Smooth muscle cell (in vitro differentiated cells): Measurements from ENCODE around the gene MR1. TPM values are rescaled to one million over a fixed set of nuclear protein-coding genes. Genes with fewer than 3 reads are reported as not detected.
A peak's percentile ranks its signal among the peaks of the same experiment; 100 is the strongest.

Source experiments
- DNase-seq: peaks from one replicate; lab custom pipeline; 2025; ENCODE audit not compliant: unreplicated experiment; lab: John Stamatoyannopoulos, UW
- H2AFZ ChIP-seq: fragments of 200-600 bp; sonication (generic); 2 replicates; pipeline ENCODE4 v1.6.0; 2016; ENCODE audit warnings: antibody characterized with exemption, low read depth, mild to moderate bottlenecking
- H3F3A ChIP-seq: fragments of 200-600 bp; sonication (generic); 2 replicates; pipeline ENCODE4 v1.6.0; 2017; ENCODE audit warnings: antibody characterized with exemption, low read depth
- H3K27ac ChIP-seq: fragments of 200-600 bp; sonication (generic); 2 replicates; pipeline ENCODE4 v1.5.1; 2016; ENCODE audit warnings: low read depth, mild to moderate bottlenecking
- H3K27me3 ChIP-seq: fragments of 200-600 bp; sonication (generic); 2 replicates; pipeline ENCODE4 v1.6.1; 2016; ENCODE audit warnings: low read depth, mild to moderate bottlenecking
- H3K36me3 ChIP-seq: fragments of 200-600 bp; sonication (generic); 2 replicates; pipeline ENCODE4 v1.5.1; 2016; ENCODE audit warnings: low read depth
- H3K4me1 ChIP-seq: fragments of 200-600 bp; sonication (generic); 2 replicates; pipeline ENCODE4 v1.5.1; 2016; ENCODE audit warnings: low read depth
- H3K4me2 ChIP-seq: fragments of 200-600 bp; sonication (generic); 2 replicates; pipeline ENCODE4 v1.6.0; 2016; ENCODE audit warnings: mild to moderate bottlenecking
- H3K4me3 ChIP-seq: fragments of 200-600 bp; sonication (generic); 2 replicates; pipeline ENCODE4 v1.5.1; 2016; ENCODE audit warnings: mild to moderate bottlenecking
- H3K79me2 ChIP-seq: fragments of 200-600 bp; sonication (generic); 2 replicates; pipeline ENCODE4 v1.6.0; 2016; ENCODE audit warnings: low read depth, mild to moderate bottlenecking
- H3K9ac ChIP-seq: fragments of 200-600 bp; sonication (generic); 2 replicates; pipeline ENCODE4 v1.6.0; 2016; ENCODE audit warnings: low read depth
- H3K9me3 ChIP-seq: fragments of 200-600 bp; sonication (generic); replicated peaks from 2 replicates; pipeline ENCODE4 v1.5.1; 2016; ENCODE audit warnings: low read depth
- H4K20me1 ChIP-seq: fragments of 200-600 bp; sonication (generic); 2 replicates; pipeline ENCODE4 v1.6.0; 2016; ENCODE audit warnings: low read depth
- CTCF ChIP-seq: fragments of 200-600 bp; sonication (generic); IDR thresholded peaks from 2 replicates; pipeline ENCODE4 v1.5.1; 2017; ENCODE audit warnings: borderline replicate concordance, mild to moderate bottlenecking, antibody characterized with exemption; ENCODE audit not compliant: insufficient read depth, poor library complexity, severe bottlenecking
- WGBS: methylation state at CpG from one replicate; pipeline ENCODE4 v1.1.7; 2016; ENCODE audit warnings: low lambda C conversion rate; 5-methylcytosine and 5-hydroxymethylcytosine counted together
- polyA plus RNA-seq: library from polyadenylated mRNA; unstranded; fragments of >200 nt; fragmentation: Nextera tagmentation; extraction: Ambion mirVana; gene quantifications from 2 replicates; pipeline ENCODE4 v1.2.1, GENCODE V29; 2016
- total RNA-seq: library from RNA; depleted of rRNA; stranded (reverse); fragments of >200 nt; gene quantifications from 2 replicates; pipeline ENCODE4 v1.2.3, GENCODE V29; 2014

The MR1 gene
- total RNA-seq (1.4 and 2.1 TPM in 2 replicates), polyA plus RNA-seq (0.26 and 1.2 TPM in 2 replicates)

DNA sequence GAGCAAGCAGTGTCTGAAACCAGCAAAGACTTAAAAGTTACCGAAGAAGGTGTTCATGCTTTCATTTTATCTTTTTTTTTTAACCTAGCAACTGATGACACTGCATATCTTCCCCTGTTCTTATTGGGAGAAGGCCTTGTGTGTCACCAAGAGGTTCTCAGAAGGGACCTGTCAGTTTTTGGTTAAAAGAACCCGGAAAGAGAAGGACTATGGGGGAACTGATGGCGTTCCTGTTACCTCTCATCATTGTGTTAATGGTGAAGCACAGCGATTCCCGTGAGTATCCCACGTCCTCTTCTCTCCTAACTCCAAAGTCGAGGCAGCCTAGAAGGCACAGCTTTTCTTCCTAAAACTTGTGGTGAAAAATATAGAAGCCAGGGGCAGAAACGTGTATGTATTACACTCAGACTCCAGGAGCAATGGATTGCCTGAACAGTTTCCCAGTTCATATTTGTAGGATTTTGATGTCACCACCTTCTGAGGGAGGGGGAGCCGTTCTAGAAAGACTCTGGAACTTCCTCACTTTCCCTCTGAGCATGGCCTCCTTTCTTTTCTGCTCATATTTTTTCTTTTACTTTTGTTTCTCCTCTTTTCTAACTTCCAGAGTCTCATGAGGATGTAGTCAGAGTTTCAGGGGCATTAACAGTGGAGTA, at the start of gene MR1:
TSS of gene MR1 (plus strand) at position 185 of the 653 bp plus-strand sequence. CDS start at position 210, 25 bp downstream.
- peak within 1 kb of the TSS; percentile 85 for H2AFZ ChIP-seq
- peak within 1 kb of the TSS; percentile 16 for H3K4me3 ChIP-seq
- no peaks in the 10 kb centered on the region for H3K4me1 ChIP-seq
- H3F3A ChIP-seq = no peaks in the 10 kb centered on the region
- no peak within 1 kb of the TSS for H3K9ac ChIP-seq
- H3K79me2 ChIP-seq = no peaks in the 10 kb centered on the region
- 75% methylated on average over 9 of the region's 9 CpGs for WGBS
- peak within 1 kb of the TSS; percentile 38 for H3K4me2 ChIP-seq
- no peaks in the 10 kb centered on the region for H4K20me1 ChIP-seq
- H3K27me3 ChIP-seq = no peaks in the 10 kb centered on the region
- TF ChIP-seq CTCF = no peak
- no peak for DNase-seq
- H3K36me3 ChIP-seq = no peaks in the 10 kb centered on the region
- peak within 1 kb of the TSS; percentile 79 for H3K27ac ChIP-seq
- no peaks in the 10 kb centered on the region for H3K9me3 ChIP-seq

DNA sequence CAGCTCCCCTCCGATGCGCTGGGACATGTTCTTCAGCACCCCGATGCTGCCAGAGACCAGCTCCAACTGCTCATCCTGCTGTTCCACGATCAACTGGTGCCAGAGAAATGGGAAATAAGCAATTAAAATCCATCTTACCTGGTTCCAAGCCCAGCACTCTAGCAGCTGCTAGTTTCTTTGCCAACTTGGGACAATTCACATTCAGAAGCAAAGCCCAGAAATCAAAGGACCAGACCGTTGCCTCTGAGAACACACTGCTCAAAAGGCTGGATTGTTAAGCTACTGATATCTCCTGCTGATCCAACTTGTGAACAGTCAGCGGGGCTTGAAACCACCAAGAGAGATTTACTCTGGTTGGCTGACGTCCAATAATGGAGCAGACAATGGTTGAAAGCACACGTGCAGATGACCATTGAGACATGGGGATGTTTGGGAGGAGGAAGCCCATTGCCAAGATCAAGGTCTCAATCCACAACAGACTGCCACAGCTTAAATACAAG, 45.5 kb upstream of the MR1 start:
- Histone ChIP-seq H4K20me1 (no peaks in the 10 kb centered on the region), H3K9me3 (no peaks in the 10 kb centered on the region), H3K36me3 (peaks cover 9% of the 10 kb centered on the region), H3K4me3 (no peak overlapping the region), H2AFZ (no peak overlapping the region), H3K9ac (no peak overlapping the region), H3K27ac (no peak overlapping the region), H3K4me2 (no peak overlapping the region), H3K27me3 (no peaks in the 10 kb centered on the region), H3K4me1 (peaks cover 3% of the 10 kb centered on the region), H3F3A (no peaks in the 10 kb centered on the region), H3K79me2 (no peaks in the 10 kb centered on the region)
- DNase-seq = no peak
- no peak for TF ChIP-seq CTCF
- WGBS = 79% methylated on average over 8 of the region's 8 CpGs

GRCh38 chr1:180994262-180994661, 39.5 kb upstream of the MR1 start:
- peaks cover 15% of the 10 kb centered on the region for H4K20me1 ChIP-seq
- DNase-seq = no peak
- H3K4me2 ChIP-seq = no peak overlapping the region
- no peak overlapping the region for H3K4me3 ChIP-seq
- H3K9ac ChIP-seq = no peak overlapping the region
- no peaks in the 10 kb centered on the region for H3K9me3 ChIP-seq
- peaks cover 6% of the 10 kb centered on the region for H3K36me3 ChIP-seq
- no peak overlapping the region for H3K27ac ChIP-seq
- H3K4me1 ChIP-seq = no peaks in the 10 kb centered on the region
- peaks cover 3% of the 10 kb centered on the region for H3K79me2 ChIP-seq
- no peak for TF ChIP-seq CTCF
- H2AFZ ChIP-seq = no peak overlapping the region
- WGBS = 64% methylated on average over 3 of the region's 3 CpGs
- peaks cover 2% of the 10 kb centered on the region for H3F3A ChIP-seq
- no peaks in the 10 kb centered on the region for H3K27me3 ChIP-seq

DNA sequence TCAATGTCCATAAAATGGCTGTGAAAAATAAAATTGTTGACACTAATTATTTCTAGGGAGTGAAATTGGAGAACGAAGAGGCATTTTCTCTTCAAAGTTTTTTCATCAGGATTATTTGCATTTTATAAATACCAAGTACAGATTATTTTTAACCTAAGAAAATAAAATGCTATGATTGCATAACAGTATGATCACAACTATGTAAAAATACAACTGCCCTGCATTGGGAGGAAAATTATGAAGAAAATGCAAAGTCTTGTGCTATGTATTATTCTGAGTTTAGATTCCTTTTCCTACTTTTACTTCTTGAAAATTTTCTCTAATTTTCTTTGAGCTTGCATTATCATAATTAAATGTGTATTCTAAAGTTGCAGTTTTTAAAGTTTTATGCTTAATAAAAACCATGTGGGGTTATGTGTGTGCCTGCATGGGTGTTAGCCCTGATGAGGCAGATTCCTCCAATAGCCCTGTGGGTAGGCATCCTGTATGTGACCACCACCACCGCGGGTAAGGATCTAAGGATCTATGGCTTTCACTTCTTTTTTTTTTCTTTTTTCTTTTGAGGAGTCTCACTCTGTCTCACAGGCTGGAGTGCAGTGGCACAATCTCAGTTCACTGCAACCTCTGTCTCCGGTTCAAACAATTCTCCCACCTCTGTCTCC, 35.8 kb upstream of the MR1 start:
- no peak overlapping the region for H3K4me2 ChIP-seq
- no peak overlapping the region for H3K27ac ChIP-seq
- TF ChIP-seq CTCF = no peak
- DNase-seq = no peak
- no peak overlapping the region for H3K4me3 ChIP-seq
- H3K4me1 ChIP-seq = no peaks in the 10 kb centered on the region
- H4K20me1 ChIP-seq = peaks cover 41% of the 10 kb centered on the region
- no peak overlapping the region for H3K9ac ChIP-seq
- H3F3A ChIP-seq = peaks cover 2% of the 10 kb centered on the region
- H3K79me2 ChIP-seq = peaks cover 7% of the 10 kb centered on the region
- H3K9me3 ChIP-seq = no peaks in the 10 kb centered on the region
- H3K27me3 ChIP-seq = no peaks in the 10 kb centered on the region
- WGBS = 95% methylated on average over 4 of the region's 4 CpGs
- H3K36me3 ChIP-seq = no peaks in the 10 kb centered on the region
- no peak overlapping the region for H2AFZ ChIP-seq
